Fibroblast of villous mesenchyme (primary cell): ENCODE measurements around the gene NAPB. TPM values are rescaled to one million over a fixed set of nuclear protein-coding genes. Genes with fewer than 3 reads are reported as not detected.
"Not testable (repeated sequence)": the region's sequence is repeated elsewhere in the genome, so short reads cannot be mapped to it uniquely, and the experiment has no call there.

Experiments used
- DNase-seq: peaks from one replicate; pipeline ENCODE4 v3.0.0-alpha.2; 2010; ENCODE audit warnings: low read depth
- H3K4me3 ChIP-seq: 2 replicates; pipeline ENCODE4 v1.5.1; 2011; ENCODE audit warnings: low read depth, mild to moderate bottlenecking, low read length
- total RNA-seq: library from RNA; depleted of rRNA; stranded (reverse); fragments of >200 nt; gene quantifications from 2 replicates; pipeline ENCODE4 v1.2.3, GENCODE V29; 2012
- TF ChIP-seq, protein P1 (sequence below): IDR thresholded peaks from 2 replicates; pipeline ENCODE4 v1.5.1; 2012; ENCODE audit warnings: low read depth, mild to moderate bottlenecking, low read length; ENCODE audit not compliant: insufficient read depth

NAPB gene
- total RNA-seq, 1 donor = 9.5 TPM

DNA sequence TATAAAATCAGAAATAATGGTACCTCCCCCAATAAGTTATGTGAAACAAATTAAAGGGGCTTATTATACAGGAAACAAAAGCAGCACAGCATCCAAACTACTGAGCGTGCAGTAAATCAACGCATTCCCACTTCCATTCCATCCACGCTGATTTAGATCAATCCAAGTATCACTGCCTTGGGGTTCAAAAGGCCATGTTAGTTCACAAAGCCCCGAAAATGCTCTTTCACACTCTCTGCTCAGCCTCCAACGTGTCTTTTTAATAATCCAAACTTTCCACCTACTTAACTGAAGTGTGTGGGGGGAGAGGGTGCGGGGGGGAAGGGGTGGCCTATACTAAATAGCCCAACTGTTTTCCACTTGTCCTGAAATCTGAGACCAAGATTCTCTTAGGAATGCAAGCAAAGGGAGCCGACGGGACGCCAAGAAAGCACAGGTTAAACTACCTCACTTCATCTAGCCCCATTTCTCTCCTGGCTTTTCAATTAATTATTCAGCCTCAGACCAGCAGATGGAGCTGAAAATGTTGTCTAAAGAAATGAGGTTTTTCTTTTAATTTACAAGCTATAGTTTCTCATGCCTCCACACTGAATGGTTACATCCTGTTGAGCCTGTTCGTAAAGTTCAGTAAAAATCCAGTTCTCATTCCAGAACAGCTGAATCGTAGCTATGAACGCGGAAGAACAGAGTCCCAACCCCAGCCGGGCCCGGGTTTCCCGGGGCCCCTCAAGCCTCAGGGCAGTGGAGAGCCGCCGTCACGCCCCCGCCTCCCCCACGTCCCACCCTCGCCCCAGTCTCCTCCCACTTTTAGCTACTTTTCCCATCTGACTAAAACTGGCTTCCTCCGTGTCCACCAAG lies 71.7 kb downstream of the NAPB start:
- peak overlapping the region; percentile 71 for H3K4me3 ChIP-seq
- TF ChIP-seq, protein P1, sequence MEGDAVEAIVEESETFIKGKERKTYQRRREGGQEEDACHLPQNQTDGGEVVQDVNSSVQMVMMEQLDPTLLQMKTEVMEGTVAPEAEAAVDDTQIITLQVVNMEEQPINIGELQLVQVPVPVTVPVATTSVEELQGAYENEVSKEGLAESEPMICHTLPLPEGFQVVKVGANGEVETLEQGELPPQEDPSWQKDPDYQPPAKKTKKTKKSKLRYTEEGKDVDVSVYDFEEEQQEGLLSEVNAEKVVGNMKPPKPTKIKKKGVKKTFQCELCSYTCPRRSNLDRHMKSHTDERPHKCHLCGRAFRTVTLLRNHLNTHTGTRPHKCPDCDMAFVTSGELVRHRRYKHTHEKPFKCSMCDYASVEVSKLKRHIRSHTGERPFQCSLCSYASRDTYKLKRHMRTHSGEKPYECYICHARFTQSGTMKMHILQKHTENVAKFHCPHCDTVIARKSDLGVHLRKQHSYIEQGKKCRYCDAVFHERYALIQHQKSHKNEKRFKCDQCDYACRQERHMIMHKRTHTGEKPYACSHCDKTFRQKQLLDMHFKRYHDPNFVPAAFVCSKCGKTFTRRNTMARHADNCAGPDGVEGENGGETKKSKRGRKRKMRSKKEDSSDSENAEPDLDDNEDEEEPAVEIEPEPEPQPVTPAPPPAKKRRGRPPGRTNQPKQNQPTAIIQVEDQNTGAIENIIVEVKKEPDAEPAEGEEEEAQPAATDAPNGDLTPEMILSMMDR = peak; percentile 44
- DNase-seq = no peak

DNA sequence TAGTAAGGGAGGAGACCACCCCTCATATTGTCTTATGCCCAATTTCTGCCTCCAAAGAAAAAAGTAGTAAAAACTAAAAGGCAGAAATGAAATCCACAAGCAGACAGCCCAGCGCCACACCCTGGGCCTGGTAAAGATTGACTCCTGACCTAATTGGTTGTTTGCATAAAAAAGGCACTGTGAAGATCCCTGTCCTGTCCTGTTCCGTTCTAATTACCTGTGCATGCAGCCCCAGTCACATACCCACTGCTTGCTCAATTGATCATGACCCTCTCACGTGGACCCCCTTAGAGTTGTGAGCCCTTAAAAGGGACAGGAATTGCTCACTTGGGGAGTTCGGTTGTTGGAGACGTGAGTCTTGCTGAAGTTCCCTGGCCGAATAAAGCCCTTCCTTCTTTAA lies 72.8 kb downstream of the NAPB start:
- DNase-seq, H3K4me3 ChIP-seq: not testable (repeated sequence)

DNA sequence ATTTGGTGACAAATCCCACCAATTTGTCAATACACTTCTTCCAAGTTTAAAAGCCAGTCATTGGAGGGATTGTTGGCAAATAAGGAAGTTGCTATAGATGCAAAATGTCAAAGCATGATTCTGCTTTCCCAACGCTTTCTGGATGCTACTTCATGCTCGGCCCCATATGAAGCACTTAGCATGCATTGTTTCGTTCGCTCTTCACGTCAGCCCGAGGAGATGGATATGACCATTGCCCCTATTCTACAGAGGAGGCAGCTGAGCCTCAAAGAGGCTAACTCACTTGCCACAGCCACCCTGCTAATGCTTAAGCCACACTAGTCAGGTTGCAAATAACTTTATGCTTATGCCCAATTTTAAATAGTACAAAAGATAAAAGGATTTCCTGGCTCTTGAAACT lies 73.5 kb downstream of the NAPB start:
- TF ChIP-seq, protein P1 = no peak
- no peak overlapping the region for H3K4me3 ChIP-seq
- no peak for DNase-seq

DNA sequence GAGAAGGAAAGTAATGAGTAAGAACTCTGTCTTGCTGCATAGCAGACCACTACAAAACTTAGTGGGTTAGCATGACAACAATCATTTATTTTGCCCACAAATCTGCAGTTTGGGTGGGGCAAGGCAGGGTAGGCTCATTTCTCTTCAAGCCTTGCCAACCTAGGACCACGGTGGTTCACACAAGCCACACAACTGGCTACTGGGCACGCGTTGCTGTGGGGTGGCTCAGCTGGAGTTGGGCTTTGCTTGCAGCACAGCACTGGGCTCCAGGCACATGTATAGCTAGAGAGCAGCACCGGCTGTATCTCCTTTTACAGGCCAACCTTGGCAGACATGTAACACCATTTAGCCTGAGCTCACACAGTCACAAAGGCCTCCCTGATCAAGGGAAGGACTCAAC lies 75.3 kb downstream of the NAPB start:
- no peak overlapping the region for H3K4me3 ChIP-seq
- DNase-seq = no peak
- TF ChIP-seq, protein P1 = no peak

DNA sequence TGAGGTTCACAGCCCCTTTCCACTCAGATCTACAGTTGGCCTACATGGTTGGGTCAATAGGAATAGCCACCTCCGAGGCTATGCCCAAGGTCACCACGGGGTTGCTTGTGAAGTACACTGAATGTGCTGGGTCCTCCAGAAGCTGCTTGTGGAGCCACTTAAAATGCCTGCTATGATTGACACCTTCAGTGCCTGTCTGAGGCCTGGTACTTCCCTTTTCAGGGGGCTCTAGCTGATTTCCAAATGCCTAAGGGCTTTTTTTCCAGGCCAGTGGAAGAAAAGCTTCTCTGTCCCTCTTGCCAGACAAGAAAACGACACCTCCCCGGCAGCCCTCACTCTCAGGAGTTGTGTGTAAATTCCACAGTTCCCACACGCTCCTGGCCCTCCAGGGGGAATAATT lies 77.0 kb downstream of the NAPB start:
- no peak overlapping the region for H3K4me3 ChIP-seq
- DNase-seq = no peak
- TF ChIP-seq, protein P1 = no peak

DNA sequence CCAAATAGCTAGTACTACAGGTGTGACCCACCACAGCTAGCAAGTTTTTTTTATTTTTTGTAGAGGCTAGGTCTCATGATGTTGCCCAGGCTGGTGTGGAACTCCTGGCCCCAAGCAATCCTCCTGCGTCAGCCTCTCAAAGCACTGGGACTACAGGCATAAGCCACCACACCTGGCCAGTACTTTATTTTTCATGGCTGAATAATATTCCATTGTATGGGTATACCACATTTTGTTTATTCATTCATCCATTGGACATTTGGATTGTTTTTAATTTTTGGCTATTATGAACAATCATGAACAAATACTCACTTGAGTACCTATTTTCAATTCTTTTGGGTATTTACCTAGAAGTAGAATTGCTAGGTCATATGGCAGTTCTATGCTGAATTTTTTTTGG lies 77.7 kb downstream of the NAPB start:
- TF ChIP-seq, protein P1 = no peak
- DNase-seq = no peak
- H3K4me3 ChIP-seq = no peak overlapping the region

DNA sequence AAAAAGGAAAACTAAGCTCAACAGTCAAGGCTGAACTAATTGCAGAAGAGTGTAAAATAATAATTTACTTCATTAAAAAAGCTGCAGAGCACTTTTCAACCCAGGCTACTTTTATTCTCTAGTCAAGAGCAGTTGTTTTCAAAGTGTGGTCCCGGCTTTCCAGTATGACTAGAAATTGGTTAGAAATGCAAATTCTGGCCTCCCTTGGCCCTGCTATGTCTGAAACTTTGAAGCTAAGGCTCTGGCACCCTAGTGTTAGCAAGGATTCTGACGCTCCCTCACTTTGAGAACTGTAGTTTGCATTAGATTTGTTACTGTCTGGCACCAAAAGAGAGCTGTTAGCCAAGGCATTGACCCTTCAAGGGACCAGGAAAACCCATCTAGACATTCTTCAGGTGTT lies 80.2 kb downstream of the NAPB start:
- TF ChIP-seq, protein P1 = no peak
- no peak for DNase-seq
- H3K4me3 ChIP-seq = no peak overlapping the region
